OCI-LY1 (cell line): Measurements from ENCODE around the gene TTC28.

Source experiments
- H2AFZ ChIP-seq: fragments of 200-600 bp; sonication (generic), shearing (Covaris generic); 2 replicates; pipeline ENCODE4 v1.6.0; 2014; ENCODE audit warnings: antibody characterized with exemption, mild to moderate bottlenecking, low read length
- H3F3A ChIP-seq: fragments of 200-600 bp; sonication (generic), shearing (Covaris generic); 2 replicates; pipeline ENCODE4 v1.6.0; 2014; ENCODE audit warnings: mild to moderate bottlenecking, antibody characterized with exemption, low read length, moderate library complexity; ENCODE audit not compliant: insufficient read depth
- H3K27ac ChIP-seq: fragments of 200-600 bp; sonication (generic); 2 replicates; pipeline ENCODE4 v1.5.1; 2014; ENCODE audit warnings: low read length, mixed run types, mild to moderate bottlenecking, low read depth; ENCODE audit not compliant: poor library complexity, severe bottlenecking
- H3K27me3 ChIP-seq: fragments of 200-600 bp; sonication (generic); 2 replicates; pipeline ENCODE4 v1.6.0; 2014; ENCODE audit warnings: antibody characterized with exemption, mild to moderate bottlenecking, low read length, moderate library complexity; ENCODE audit not compliant: insufficient read depth
- H3K36me3 ChIP-seq: fragments of 200-600 bp; sonication (generic); 2 replicates; pipeline ENCODE4 v1.6.1; 2014; ENCODE audit warnings: mild to moderate bottlenecking, antibody characterized with exemption, low read length, moderate library complexity, mixed read lengths; ENCODE audit not compliant: insufficient read depth
- H3K4me1 ChIP-seq: fragments of 200-600 bp; sonication (generic); 2 replicates; pipeline ENCODE4 v1.5.1; 2014; ENCODE audit warnings: mild to moderate bottlenecking, low read length, moderate library complexity; ENCODE audit not compliant: insufficient read depth, severe bottlenecking
- H3K4me2 ChIP-seq: fragments of 200-600 bp; sonication (generic), shearing (Covaris generic); 2 replicates; pipeline ENCODE4 v1.6.1; 2014; ENCODE audit warnings: low read length
- H3K4me3 ChIP-seq: fragments of 200-600 bp; sonication (generic); 2 replicates; pipeline ENCODE4 v1.5.1; 2014; ENCODE audit warnings: low read length, low read depth, mild to moderate bottlenecking, mixed read lengths; ENCODE audit not compliant: poor library complexity, severe bottlenecking
- H3K79me2 ChIP-seq: fragments of 200-600 bp; shearing (Covaris generic); 2 replicates; pipeline ENCODE4 v1.6.1; 2016; ENCODE audit warnings: mixed run types, low read length, mixed read lengths; ENCODE audit not compliant: insufficient read depth
- H3K9ac ChIP-seq: fragments of 200-600 bp; sonication (generic), shearing (Covaris generic); 2 replicates; pipeline ENCODE4 v1.6.1; 2014; ENCODE audit warnings: mild to moderate bottlenecking, low read length, mixed read lengths
- H3K9me2 ChIP-seq: fragments of 200-600 bp; sonication (generic), shearing (Covaris generic); 2 replicates; pipeline ENCODE4 v1.6.1; 2014; ENCODE audit warnings: low read depth, mild to moderate bottlenecking, low read length, mixed read lengths
- H3K9me3 ChIP-seq: fragments of 200-600 bp; shearing (Covaris generic); 2 replicates; pipeline ENCODE4 v1.6.1; 2014; ENCODE audit warnings: low read length, mixed read lengths
- H4K20me1 ChIP-seq: fragments of 200-600 bp; sonication (generic), shearing (Covaris generic); 2 replicates; pipeline ENCODE4 v1.6.0; 2016; ENCODE audit warnings: mild to moderate bottlenecking, low read length; ENCODE audit not compliant: insufficient read depth
- CTCF ChIP-seq: fragments of 200-600 bp; sonication (generic), shearing (Covaris generic); IDR thresholded peaks from 2 replicates; pipeline ENCODE4 v1.5.1; 2017; ENCODE audit warnings: mild to moderate bottlenecking, antibody characterized with exemption, low read length, moderate library complexity, mixed read lengths
- EZH2 ChIP-seq: fragments of 200-600 bp; sonication (generic), shearing (Covaris generic); IDR thresholded peaks from 2 replicates; pipeline ENCODE4 v1.8.0; 2017; ENCODE audit warnings: borderline replicate concordance, mixed run types, mild to moderate bottlenecking, antibody characterized with exemption, low read length, moderate library complexity, mixed read lengths

The TTC28 gene

GRCh38 chr22:28410050-28410816, 269.4 kb downstream of the TTC28 start:
- Histone ChIP-seq H3K79me2 (no peaks in the 10 kb centered on the region), H3F3A (no peaks in the 10 kb centered on the region), H3K9ac (no peak overlapping the region), H3K4me1 (no peaks in the 10 kb centered on the region), H3K27ac (no peak overlapping the region), H2AFZ (no peak overlapping the region), H3K9me3 (no peaks in the 10 kb centered on the region), H3K27me3 (no peaks in the 10 kb centered on the region), H3K9me2 (no peaks in the 10 kb centered on the region), H3K36me3 (no peaks in the 10 kb centered on the region), H4K20me1 (no peaks in the 10 kb centered on the region), H3K4me2 (no peak overlapping the region), H3K4me3 (no peak overlapping the region)
- TF ChIP-seq EZH2 (no peak), CTCF (no peak)

GRCh38 chr22:28408709-28409108, 270.9 kb downstream of the TTC28 start:
- no peaks in the 10 kb centered on the region for H3K79me2 ChIP-seq
- no peaks in the 10 kb centered on the region for H3K27me3 ChIP-seq
- H3K9ac ChIP-seq: no peak overlapping the region
- no peak overlapping the region for H3K4me2 ChIP-seq
- no peak overlapping the region for H3K4me3 ChIP-seq
- H3K27ac ChIP-seq: no peak overlapping the region
- H2AFZ ChIP-seq: no peak overlapping the region
- no peaks in the 10 kb centered on the region for H3F3A ChIP-seq
- H3K4me1 ChIP-seq: no peaks in the 10 kb centered on the region
- H4K20me1 ChIP-seq: no peaks in the 10 kb centered on the region
- H3K9me3 ChIP-seq: no peaks in the 10 kb centered on the region
- H3K9me2 ChIP-seq: no peaks in the 10 kb centered on the region
- TF ChIP-seq CTCF (no peak), EZH2 (no peak)
- H3K36me3 ChIP-seq: no peaks in the 10 kb centered on the region

GRCh38 chr22:28407645-28408044, 272.0 kb downstream of the TTC28 start:
- H3K36me3 ChIP-seq: no peaks in the 10 kb centered on the region
- no peak overlapping the region for H3K27ac ChIP-seq
- H3K9me2 ChIP-seq: no peaks in the 10 kb centered on the region
- H3K27me3 ChIP-seq: no peaks in the 10 kb centered on the region
- no peak overlapping the region for H3K4me3 ChIP-seq
- H3K9ac ChIP-seq: no peak overlapping the region
- H3K9me3 ChIP-seq: no peaks in the 10 kb centered on the region
- H3K4me2 ChIP-seq: no peak overlapping the region
- no peak for TF ChIP-seq CTCF
- TF ChIP-seq EZH2: no peak
- no peaks in the 10 kb centered on the region for H4K20me1 ChIP-seq
- H2AFZ ChIP-seq: no peak overlapping the region
- no peaks in the 10 kb centered on the region for H3K79me2 ChIP-seq
- H3F3A ChIP-seq: no peaks in the 10 kb centered on the region
- H3K4me1 ChIP-seq: no peaks in the 10 kb centered on the region
